VCaP (cell line): Measurements from ENCODE around the gene SRD5A1.

Experiments used
- H3K27ac ChIP-seq: fragments of 450-650 bp; 2 replicates; pipeline ENCODE4 v1.5.1; 2017
- CTCF ChIP-seq: fragments of 450-650 bp; conservative IDR thresholded peaks from 2 replicates; pipeline ENCODE4 v1.5.1; 2017; ENCODE audit warnings: mild to moderate bottlenecking, moderate library complexity

SRD5A1 gene

GRCh38 chr5:6684075-6684474 is 50.8 kb downstream of the SRD5A1 start:
- no peak overlapping the region for H3K27ac ChIP-seq
- no peak for TF ChIP-seq CTCF

GRCh38 chr5:6686501-6686900 is 53.3 kb downstream of the SRD5A1 start:
- H3K27ac ChIP-seq, result no peak overlapping the region
- no peak for TF ChIP-seq CTCF

GRCh38 chr5:6686915-6687409 is 53.7 kb downstream of the SRD5A1 start:
- no peak overlapping the region for H3K27ac ChIP-seq
- TF ChIP-seq CTCF, result no peak

GRCh38 chr5:6687505-6687904 is 54.3 kb downstream of the SRD5A1 start:
- H3K27ac ChIP-seq, result no peak overlapping the region

GRCh38 chr5:6692906-6693305 is 59.7 kb downstream of the SRD5A1 start:
- no peak overlapping the region for H3K27ac ChIP-seq
- no peak for TF ChIP-seq CTCF

More at GRCh38 chr5:6687505-6687904, 54.3 kb downstream of the SRD5A1 start:
- no peak for TF ChIP-seq CTCF

- no peak for TF ChIP-seq CTCF
- H3K27ac ChIP-seq, result no peak overlapping the region
These were observed 65.5 kb downstream of the SRD5A1 start for GRCh38 chr5:6698696-6699095.

- TF ChIP-seq CTCF, result no peak
- H3K27ac ChIP-seq, result no peak overlapping the region
These were observed 66.1 kb downstream of the SRD5A1 start for GRCh38 chr5:6699357-6699756.
